NT2/D1 (cell line): Measurements from ENCODE around the gene TRAPPC4.
"Not testable (repeated sequence)": the region's sequence is repeated elsewhere in the genome, so short reads cannot be mapped to it uniquely, and the experiment has no call there.

Source experiments
- DNase-seq: peaks from one replicate; pipeline ENCODE4 v3.0.0-alpha.2; 2011; ENCODE audit warnings: low read depth, low spot score
- H3K27me3 ChIP-seq: 2 replicates; pipeline ENCODE4 v1.6.0; 2011; ENCODE audit warnings: mild to moderate bottlenecking; ENCODE audit not compliant: insufficient read length, insufficient read depth
- H3K36me3 ChIP-seq: 2 replicates; pipeline ENCODE4 v1.6.1; 2011; ENCODE audit warnings: mild to moderate bottlenecking, low read length, mixed read lengths; ENCODE audit not compliant: insufficient read depth, insufficient read length
- H3K4me1 ChIP-seq: 2 replicates; pipeline ENCODE4 v1.5.1; 2011; ENCODE audit not compliant: insufficient read depth, insufficient read length
- H3K4me3 ChIP-seq: 2 replicates; pipeline ENCODE4 v1.5.1; 2011; ENCODE audit warnings: low read depth; ENCODE audit not compliant: insufficient read length
- H3K9ac ChIP-seq: 2 replicates; pipeline ENCODE4 v1.6.0; 2011; ENCODE audit warnings: low read depth; ENCODE audit not compliant: insufficient read length
- H3K9me3 ChIP-seq: 2 replicates; pipeline ENCODE4 v1.5.1; 2011; ENCODE audit warnings: mild to moderate bottlenecking, low read length; ENCODE audit not compliant: insufficient read depth
- SUZ12 ChIP-seq: IDR thresholded peaks from 2 replicates; pipeline ENCODE4 v1.6.1; 2011; ENCODE audit not compliant: insufficient read length, insufficient read depth; ENCODE audit errors: extremely low read depth
- YY1 ChIP-seq: IDR thresholded peaks from 2 replicates; pipeline ENCODE4 v1.6.1; 2011; ENCODE audit not compliant: insufficient read length, insufficient read depth
- ZNF274 ChIP-seq: IDR thresholded peaks from 2 replicates; pipeline ENCODE4 v1.6.1; 2011; ENCODE audit warnings: mild to moderate bottlenecking, low read depth, low read length

Gene TRAPPC4

DNA sequence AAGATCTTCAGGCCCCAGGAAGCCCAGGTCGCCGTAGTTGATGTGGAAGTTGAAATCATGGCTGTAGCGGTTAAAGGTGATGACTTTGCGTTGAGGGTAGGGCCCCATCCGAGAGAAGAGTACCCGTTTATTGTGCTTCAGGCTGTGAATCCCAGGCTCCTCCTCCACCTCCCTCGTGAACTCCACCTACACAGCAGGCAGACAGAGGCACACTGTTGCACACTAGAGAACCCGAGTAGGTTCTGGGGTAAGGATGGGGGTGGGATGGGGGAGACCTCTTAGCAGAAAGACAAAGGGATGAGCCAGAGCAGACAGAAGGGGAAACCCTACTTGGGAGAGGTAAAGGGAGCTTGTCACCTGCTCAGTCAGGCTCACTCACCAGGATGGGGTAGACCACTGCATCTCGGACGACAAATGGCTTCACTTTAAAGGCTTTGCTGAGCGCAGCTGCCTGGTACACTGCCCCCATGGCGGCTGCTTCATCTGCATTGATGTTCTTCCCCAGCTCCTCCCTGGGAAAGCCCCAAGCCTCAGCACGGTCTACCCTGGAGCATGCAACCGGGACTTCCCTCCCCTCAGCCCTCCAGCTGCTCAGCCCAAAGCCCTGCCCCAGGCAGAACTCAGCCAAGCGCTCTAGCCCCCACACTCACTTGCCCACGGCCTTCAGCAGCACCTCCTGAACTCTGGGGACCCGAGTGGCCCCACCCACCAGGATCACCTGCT lies 33.0 kb downstream of the TRAPPC4 start:
- TF ChIP-seq SUZ12: no peak
- TF ChIP-seq ZNF274: no peak
- no peak for TF ChIP-seq YY1
- H3K4me3 ChIP-seq: no peak overlapping the region
- H3K9me3 ChIP-seq: no peaks in the 10 kb centered on the region
- H3K27me3 ChIP-seq: no peaks in the 10 kb centered on the region
- peaks cover 91% of the 10 kb centered on the region for H3K36me3 ChIP-seq
- peaks cover 6% of the 10 kb centered on the region for H3K4me1 ChIP-seq
- DNase-seq: no peak
- H3K9ac ChIP-seq: no peak overlapping the region

DNA sequence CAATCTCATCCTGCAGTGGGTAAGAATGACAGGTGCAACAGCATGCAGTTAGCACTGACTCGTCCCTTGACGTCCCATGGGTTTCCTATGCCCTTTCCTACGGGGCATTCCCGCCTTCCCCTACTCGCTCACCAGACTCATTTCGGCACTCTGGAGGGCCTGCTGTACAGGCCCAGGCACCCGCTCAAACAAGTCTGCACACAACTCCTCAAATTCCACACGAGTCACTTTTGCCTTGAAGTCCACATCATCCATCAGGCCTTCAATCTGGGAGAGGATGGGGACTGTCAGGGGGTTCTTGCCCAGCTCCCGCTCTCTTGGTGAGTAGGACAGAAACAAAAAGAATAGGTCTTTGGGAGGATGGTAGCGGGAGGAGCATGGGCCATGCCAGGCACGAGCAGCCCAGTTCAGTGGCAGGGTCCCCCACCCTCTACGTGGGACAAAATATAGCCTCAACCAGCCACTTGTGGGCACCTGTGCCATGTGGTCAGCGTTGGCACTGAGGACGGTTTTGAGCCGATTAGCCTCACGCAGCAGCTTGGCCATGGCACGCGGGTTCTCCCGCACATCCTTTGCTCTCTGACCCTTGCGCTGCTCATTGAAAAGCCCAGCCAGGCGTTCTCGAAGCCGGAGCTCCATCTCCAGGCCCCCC lies 33.7 kb downstream of the TRAPPC4 start:
- Histone ChIP-seq H3K4me3 (no peak overlapping the region), H3K36me3 (peaks cover 87% of the 10 kb centered on the region), H3K9me3 (no peaks in the 10 kb centered on the region), H3K4me1 (peaks cover 6% of the 10 kb centered on the region), H3K27me3 (no peaks in the 10 kb centered on the region), H3K9ac (no peak overlapping the region)
- no peak for TF ChIP-seq ZNF274
- no peak for TF ChIP-seq YY1
- no peak for TF ChIP-seq SUZ12
- no peak for DNase-seq

DNA sequence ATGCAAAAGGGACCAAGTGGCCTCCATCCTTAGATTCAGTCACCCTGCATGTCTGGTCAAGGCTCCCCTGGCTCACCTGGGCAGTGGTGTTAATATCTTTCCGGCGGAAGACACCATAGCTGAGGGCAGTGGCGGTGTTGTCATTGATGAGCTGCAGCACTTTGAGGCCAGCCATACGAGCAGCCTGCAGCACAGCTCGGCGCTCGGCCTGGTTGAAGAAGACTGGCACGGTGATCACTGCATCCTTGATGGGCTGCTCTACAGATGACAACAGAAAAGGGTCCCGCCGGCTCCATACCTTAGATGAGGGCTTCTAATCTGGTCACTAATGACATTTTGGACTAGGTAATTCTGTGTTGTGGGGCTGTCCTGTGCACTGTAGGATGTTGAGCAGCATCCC lies 35.9 kb downstream of the TRAPPC4 start:
- no peaks in the 10 kb centered on the region for H3K27me3 ChIP-seq
- H3K36me3 ChIP-seq: peaks cover 66% of the 10 kb centered on the region
- H3K9me3 ChIP-seq: no peaks in the 10 kb centered on the region
- H3K9ac ChIP-seq: no peak overlapping the region
- peaks cover 6% of the 10 kb centered on the region for H3K4me1 ChIP-seq
- DNase-seq: no peak
- TF ChIP-seq SUZ12 (no peak), YY1 (no peak), ZNF274 (no peak)
- H3K4me3 ChIP-seq: no peak overlapping the region

DNA sequence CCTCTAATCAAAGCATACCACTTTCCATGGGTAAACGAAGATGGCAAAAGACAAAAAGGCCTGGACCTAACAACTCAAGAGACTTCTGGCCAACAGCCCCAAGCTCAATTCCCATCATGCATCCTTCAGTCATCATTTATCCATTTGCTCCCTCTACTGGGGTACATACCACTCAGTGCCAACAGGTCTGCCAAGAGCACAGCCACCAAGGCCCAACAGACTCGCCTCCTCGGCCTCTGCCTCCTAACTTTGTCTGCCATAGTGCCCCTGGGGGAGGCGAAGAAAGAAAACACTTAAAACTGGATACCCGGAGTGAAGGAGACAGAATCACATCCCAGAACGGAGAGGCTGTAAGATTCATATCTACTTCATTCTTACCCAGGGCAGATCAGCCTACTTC lies 37.3 kb downstream of the TRAPPC4 start:
- no peaks in the 10 kb centered on the region for H3K27me3 ChIP-seq
- TF ChIP-seq SUZ12 (no peak), YY1 (no peak), ZNF274 (no peak)
- no peak for DNase-seq
- peak overlapping the region; percentile 83 for H3K9ac ChIP-seq
- H3K9me3 ChIP-seq: no peaks in the 10 kb centered on the region
- peak overlapping the region; percentile 83 for H3K4me3 ChIP-seq
- H3K4me1 ChIP-seq: peaks cover 6% of the 10 kb centered on the region
- H3K36me3 ChIP-seq: peaks cover 51% of the 10 kb centered on the region

DNA sequence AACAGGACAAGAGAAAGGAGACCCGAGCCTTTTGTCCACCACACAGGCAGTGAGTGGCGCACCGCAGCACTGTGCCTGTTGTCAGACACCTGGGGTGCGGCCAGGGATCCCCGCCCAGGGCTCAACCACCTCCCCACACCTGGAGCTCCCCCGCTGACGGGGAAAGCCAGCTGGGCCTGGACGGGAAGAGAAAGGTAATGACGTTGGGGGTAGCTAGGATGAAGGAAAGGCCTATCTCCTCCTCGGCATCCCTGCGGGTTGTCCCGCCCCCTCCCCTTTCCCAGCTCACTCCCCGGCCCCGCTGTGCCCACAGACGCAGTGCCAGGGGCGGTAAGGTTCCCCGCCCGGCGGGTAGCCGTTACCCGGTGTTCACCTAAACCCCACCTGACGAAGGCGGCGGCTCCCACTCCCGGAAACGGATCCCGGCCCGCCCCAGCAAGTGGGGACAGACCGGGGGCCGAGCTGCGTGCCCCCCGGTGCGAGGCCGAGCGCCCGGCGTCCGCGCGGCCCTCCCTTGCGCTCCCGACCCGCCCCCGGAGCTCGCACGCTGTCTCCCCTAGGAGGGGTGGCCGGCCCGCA lies 37.9 kb downstream of the TRAPPC4 start:
- Histone ChIP-seq H3K9me3 (no peaks in the 10 kb centered on the region), H3K4me3 (peak overlapping the region; percentile 83), H3K4me1 (peaks cover 6% of the 10 kb centered on the region), H3K9ac (peak overlapping the region; percentile 83), H3K36me3 (peaks cover 45% of the 10 kb centered on the region), H3K27me3 (no peaks in the 10 kb centered on the region)
- no peak for DNase-seq
- TF ChIP-seq ZNF274 (no peak), SUZ12 (no peak), YY1 (no peak)

DNA sequence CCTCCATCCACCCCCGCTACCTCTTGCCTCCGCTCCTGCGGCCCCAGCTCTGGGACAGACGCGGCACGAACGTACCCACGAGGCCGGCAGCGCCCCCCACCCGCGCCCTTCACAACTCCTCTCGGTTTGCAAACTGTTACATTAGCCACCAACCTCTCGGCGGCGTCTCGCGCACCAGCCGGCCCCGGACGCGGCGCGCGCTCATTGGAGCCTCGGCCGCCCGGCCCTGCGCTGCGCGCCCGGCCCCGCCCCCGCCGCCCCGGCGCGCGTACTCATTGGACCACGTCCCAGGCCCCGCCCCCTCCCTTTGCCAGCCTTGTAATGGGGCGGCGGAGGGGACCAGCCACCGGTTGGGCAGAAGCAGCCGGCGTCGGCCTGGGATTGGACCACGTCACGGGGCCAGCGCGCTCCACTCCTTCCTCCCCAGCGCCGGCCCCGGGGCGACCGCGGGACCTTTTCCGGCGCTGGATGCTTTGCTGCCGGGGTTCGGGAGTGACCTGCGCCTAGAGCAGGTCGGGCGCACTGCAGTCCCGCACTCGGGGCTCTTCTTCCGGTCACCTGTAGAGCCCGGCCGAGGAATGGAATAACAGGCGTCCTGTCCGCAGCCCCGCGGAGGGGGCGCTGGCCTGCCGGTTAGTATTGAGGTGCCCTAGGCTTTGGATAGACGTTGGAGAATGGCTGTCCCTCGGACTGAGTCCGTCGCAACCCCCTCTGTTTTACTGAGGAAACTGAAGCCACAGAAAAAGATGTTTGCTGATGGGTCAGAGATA lies 38.6 kb downstream of the TRAPPC4 start, which contains the start of gene HYOU1:
HYOU1 (minus strand) TSS at position 206 of the 770 bp plus-strand sequence. CDS start 1,045 bp downstream, outside the sequence.
- H3K9me3 ChIP-seq: no peaks in the 10 kb centered on the region
- no peaks in the 10 kb centered on the region for H3K27me3 ChIP-seq
- H3K36me3 ChIP-seq: peaks cover 39% of the 10 kb centered on the region
- peak; percentile 95 for DNase-seq
- H3K9ac ChIP-seq: peak within 1 kb of the TSS; percentile 83
- H3K4me3 ChIP-seq: peak within 1 kb of the TSS; percentile 83
- H3K4me1 ChIP-seq: peaks cover 6% of the 10 kb centered on the region
- no peak for TF ChIP-seq YY1
- TF ChIP-seq SUZ12: no peak
- TF ChIP-seq ZNF274: no peak

DNA sequence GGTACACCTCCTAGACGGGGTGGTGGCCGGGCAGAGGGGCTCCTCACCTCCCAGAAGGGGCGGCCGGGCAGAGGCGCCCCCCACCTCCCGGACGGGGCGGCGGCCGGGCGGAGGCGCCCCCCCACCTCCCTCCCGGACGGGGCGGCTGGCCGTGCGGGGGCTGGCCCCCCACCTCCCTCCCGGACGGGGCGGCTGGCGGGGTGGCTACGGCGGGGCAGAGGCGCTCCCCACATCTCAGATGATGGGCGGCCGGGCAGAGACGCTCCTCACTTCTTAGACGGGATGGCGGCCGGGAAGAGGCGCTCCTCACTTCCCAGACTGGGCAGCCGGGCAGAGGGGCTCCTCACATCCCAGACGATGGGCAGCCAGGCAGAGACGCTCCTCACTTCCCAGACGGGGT lies 40.6 kb downstream of the TRAPPC4 start:
- peaks cover 19% of the 10 kb centered on the region for H3K36me3 ChIP-seq
- H3K4me3 ChIP-seq, DNase-seq, H3K27me3 ChIP-seq, H3K4me1 ChIP-seq, H3K9me3 ChIP-seq, H3K9ac ChIP-seq: not testable (repeated sequence)
